GM21717 (cell line): ENCODE measurements around the gene TGFB1I1.

Source experiments
- ATAC-seq: cut with Tn5 transposase; IDR thresholded peaks from one replicate; pipeline ENCODE4 v1.9.1; 2021; ENCODE audit warnings: mild to moderate bottlenecking, moderate library complexity; ENCODE audit not compliant: unreplicated experiment

TGFB1I1 gene

DNA sequence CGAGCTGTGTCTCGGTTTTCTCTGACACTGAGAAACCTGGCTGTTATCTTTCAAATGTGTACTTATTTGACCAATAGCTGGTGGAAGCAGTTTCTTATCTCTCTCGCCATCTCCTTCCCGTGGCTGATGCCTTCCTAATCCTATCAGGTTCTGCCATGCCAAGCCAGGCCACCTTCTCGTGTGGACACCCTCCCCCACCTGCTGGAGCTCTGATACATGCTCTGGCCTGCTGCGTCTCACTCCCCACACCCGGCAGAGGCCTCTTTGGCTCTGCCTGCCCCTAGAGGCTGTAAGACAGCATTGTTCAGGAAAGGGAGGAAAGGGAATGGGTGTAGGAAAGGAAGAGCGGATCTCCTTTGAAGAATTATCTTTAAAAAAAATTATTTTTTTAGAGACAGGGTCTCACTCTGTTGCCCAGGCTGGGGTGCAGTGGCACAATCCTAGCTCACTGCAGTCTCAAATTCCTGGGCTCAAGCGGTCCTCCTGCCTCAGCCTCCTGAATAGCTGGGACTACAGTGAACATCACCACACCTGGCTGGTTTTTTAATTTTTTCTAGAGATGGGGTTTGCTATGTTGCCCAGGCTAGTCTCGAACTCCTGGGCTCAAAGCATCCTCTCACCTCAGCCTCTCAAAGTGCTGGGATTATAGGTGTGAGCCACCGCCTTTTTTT is 20.1 kb upstream of the TGFB1I1 start:
- ATAC-seq, result no peak

- ATAC-seq, result no peak
These were observed 19.3 kb upstream of the TGFB1I1 start for GRCh38 chr16:31452631-31453106.

- ATAC-seq, result no peak
These were observed 18.4 kb upstream of the TGFB1I1 start for GRCh38 chr16:31453255-31454204.

GRCh38 chr16:31455601-31456314 is 16.2 kb upstream of the TGFB1I1 start:
- no peak for ATAC-seq

GRCh38 chr16:31456988-31457360 is 15.0 kb upstream of the TGFB1I1 start:
- no peak for ATAC-seq

- peak; percentile 15 for ATAC-seq
These were observed 13.7 kb upstream of the TGFB1I1 start for GRCh38 chr16:31458073-31458843.

GRCh38 chr16:31458844-31459686 is 12.9 kb upstream of the TGFB1I1 start, which contains the start of gene ARMC5:
ARMC5 (plus strand) TSS chr16:31459501; CDS start chr16:31459525, 24 bp downstream.
- ATAC-seq, result peak; percentile 68

DNA sequence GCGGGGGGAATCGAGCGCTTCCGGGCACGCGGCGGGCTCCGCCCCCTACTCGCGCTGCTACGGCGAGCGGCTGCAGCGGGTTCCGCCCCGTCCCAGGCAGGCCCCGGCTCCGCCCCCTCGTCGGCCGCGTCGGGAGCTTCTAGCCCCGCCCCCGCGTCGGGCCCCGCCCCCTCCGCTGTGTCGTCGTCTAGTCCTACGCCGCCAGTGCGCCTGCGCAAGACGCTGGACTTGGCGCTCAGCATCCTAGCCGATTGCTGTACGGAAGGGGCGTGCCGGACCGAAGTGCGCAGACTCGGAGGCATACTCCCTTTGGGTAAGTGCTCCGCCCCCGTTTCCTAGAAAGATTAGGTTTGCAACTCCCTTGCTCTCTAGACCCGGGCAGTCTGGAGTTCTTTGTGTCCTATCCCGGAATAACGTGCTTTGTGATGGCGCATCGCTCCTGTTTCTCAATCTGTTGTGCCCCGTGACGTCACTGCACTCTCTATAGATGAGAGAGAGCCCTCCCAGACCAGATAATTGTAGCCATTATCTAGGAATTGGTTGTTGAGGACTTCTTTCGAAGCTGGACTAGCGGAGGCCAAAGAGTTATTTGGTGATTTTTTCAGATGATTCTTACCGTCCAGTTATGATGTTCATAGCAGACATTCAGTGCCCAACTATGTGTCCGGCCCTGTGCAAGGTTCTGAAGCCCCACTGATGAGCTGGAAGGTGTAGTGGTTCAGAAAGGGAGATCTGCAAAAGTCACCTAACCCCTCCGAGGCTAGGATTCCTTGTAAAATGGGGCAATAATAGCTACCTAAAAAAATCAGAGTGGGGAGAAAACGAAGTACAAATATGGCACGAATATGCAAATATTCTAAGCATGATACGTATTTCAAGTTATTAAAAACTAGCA is 12.0 kb upstream of the TGFB1I1 start:
- ATAC-seq, result peak; percentile 57

- no peak for ATAC-seq
These were observed 11.4 kb upstream of the TGFB1I1 start for GRCh38 chr16:31460582-31461002.

- ATAC-seq, result no peak
These were observed 10.6 kb upstream of the TGFB1I1 start for GRCh38 chr16:31461201-31461920.

- ATAC-seq, result no peak
These were observed 9.8 kb upstream of the TGFB1I1 start for GRCh38 chr16:31461921-31462804.

GRCh38 chr16:31464348-31464769 is 7.6 kb upstream of the TGFB1I1 start:
- ATAC-seq, result no peak

GRCh38 chr16:31464781-31465260 is 7.1 kb upstream of the TGFB1I1 start:
- no peak for ATAC-seq

DNA sequence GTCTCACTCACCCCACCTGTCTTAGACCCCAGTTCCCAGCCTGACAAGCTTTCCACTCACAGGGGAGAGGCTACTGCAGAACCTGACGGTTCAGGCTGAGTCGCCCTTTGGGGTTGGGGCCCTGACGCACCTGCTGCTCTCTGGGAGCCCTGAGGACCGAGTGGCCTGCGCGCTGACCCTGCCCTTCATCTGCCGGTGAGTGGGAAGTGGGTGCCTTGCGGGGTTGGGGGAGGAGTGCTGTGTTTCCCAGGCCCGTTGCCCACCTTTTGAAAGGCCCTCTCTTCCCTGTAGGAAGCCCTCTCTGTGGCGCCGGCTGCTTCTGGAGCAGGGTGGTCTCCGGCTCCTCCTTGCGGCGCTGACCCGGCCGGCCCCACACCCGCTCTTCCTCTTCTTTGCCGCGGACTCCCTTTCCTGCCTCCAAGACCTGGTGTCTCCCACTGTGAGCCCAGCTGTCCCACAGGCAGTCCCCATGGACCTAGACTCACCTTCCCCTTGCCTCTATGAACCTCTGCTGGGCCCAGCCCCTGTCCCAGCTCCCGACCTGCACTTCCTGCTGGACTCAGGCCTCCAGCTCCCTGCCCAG is 6.1 kb upstream of the TGFB1I1 start:
- ATAC-seq, result no peak

DNA sequence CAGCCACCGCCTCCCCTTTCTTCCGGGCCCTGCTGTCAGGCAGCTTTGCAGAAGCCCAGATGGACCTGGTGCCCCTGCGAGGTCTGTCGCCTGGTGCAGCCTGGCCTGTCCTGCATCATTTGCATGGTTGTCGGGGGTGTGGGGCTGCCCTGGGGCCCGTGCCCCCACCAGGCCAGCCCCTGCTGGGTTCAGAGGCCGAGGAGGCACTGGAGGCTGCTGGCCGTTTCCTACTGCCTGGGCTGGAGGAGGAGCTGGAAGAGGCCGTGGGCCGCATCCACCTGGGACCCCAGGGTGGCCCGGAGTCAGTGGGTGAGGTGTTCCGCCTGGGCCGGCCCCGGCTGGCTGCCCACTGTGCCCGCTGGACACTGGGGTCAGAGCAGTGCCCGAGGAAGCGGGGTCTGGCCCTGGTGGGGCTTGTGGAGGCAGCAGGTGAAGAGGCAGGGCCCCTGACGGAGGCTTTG is 5.5 kb upstream of the TGFB1I1 start:
- no peak for ATAC-seq

- no peak for ATAC-seq
These were observed 4.7 kb upstream of the TGFB1I1 start for GRCh38 chr16:31467151-31467773.
